Hepatic stellate cell (primary cell): ENCODE measurements around the gene DIP2C.
"Not testable (repeated sequence)": the region's sequence is repeated elsewhere in the genome, so short reads cannot be mapped to it uniquely, and the experiment has no call there.

Source experiments
- DNase-seq: peaks from one replicate; pipeline ENCODE4 v3.0.0; 2011; ENCODE audit warnings: low spot score

Gene DIP2C

DNA sequence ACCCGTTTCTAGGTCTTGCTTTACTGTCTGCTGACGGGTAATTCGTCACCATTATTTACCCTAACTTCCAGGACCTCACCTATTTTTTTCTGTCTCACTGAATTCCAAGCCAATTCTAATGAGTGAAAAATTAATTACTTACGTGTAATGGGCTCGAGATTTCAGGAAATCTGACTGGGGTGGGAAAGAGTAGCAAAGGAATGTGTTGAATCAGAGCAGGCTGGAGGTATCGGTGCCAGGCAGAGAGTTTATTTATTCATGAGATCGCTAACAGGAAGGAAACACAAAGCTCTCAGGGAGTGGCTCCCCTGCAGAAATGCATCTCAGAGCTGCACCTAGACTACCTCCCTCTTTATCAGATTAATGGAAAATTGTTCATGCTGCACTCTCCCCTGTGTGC lies 4.0 kb upstream of the DIP2C start:
- DNase-seq = no peak

DNA sequence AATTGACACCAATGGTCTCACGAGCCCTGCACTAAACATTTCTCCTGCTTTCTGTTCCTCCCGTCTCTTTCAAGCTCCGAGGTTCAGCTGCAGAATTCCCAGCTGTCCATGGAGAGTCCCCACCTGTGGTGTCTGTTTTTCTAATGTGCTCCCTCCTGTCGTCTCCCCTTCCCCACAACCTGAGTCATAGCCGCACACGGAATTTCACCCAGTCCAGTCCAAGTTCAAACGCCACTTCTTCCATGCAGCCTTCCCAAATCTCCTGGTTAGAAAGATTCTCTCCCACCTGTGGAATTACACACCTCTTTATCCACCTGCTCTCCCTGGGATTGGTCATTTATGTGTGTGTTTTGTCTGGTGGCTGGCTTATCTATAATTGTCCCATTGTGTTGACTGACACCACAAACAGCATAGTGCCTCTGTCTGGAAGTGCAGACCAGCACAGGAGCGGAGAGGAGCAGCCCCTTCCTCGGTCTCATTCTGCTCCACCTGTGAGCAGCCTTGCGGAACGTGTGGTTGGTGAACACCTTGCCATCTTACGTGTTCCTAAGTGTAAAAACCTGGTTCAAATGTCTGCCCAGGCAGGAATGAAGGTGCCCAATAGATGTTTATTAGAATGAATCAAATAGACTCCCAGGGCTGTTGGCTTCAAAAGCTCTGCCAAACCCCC lies 3.3 kb upstream of the DIP2C start:
- DNase-seq = no peak

DNA sequence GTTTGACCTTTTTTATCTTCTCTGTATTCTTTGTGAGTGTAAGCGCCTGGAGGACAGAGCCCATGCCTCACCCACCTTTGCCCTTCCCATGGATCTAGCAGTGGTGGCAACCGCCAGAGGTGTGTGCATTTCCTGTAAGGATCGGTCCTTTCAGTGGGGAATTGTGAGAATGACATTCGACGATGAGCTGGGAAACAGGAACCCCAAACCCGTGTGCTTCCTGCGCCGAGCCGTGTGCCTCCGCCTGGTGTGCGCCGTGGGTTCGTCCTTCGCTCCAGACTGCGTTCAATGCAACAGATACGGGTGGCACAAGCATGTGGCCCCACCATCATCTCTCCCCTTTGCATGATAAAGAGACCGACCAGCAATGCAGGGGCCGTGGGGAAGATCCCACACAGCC lies 1.7 kb upstream of the DIP2C start:
- DNase-seq = no peak

DNA sequence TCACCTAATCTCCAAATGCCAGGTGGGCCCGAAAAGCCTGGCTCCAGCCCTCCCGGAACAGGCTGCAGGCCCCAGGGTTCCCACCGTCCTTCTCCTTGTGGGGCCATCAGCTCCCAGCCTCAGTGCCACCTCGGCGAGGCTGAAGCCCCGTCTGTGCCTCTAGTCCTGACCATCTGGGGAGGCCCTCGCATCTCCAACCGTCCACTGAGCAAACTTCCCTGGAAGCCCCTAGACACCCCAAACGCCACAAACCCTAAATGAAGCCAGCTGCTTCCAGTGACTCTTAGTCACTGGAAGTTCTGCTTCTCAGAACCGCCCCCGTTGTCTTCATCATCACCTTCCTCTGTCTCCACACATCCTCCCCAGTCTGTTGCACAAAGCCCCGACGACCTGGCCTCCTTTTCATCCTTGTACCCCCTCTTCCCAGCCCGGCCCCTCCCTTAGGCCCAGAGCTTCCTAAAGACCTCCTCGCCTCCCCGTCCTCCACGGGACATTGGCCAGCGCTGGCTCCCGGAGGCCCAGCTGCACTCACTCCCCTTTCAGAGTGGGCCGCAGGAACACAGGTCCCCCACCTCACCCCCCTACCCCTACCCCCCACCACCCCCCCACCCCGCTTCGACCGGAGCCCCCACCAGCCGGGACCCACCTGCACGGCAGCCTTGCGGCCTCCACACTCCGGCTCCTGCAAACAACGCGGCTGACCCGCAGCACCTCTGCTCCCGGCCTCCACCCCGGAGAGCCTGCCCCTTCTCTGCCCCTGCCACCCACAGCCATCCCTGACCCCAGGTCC lies 1.1 kb upstream of the DIP2C start:
- no peak for DNase-seq

DNA sequence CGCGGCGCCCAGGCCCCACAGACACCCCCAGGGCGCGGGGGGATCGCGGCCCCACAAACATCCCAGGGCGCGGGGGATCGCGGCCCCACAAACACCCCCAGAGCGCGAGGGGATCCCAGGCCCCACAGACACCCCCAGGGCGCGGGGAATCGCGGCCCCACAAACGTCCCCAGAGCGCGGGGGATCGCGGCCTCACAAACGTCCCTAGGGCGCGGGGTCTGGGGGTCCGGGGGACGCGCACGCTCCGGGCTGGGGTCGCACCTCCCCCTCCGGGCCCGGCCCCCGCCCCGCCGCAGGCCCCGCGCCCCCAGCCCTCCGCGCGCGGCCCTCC lies 382 bp downstream of the DIP2C start:
- no peak for DNase-seq

DNA sequence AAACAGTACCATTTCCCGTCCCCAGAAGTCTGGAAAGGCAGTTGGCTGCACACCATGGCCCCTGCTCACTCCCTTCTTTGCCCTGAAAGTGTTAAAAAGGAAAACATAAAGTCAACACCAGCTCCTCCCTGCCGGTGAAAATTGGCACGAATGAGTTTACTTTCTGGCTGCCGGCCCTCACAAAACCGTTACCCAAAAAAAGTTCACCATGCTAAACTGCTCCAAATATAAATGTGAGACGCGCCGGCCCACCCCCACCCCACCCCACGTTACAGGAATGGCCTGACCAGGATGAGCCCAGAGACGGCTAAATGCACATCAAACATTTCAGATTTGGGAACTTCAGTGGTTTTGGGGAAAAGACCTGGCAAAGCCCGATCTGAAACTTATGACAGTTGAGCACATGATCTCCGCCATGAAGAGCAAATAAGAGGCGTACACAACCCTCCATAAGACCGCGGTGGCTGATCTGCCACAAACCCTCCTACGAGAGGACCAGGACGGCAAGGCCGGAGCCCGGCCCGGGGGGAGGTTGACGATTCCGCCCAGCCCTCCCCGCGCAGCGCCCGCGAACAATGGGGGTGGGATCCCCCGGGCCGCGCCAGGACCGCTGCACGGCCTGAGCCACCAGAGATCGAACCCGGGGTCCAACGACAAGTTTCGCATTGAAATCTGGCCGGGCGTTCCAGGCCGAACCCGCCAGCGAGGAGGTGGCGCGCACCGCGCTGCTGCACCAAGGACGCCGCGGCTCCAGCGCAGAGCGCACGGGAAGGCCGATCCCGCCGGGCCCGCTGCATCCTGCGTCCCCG lies 952 bp downstream of the DIP2C start:
- DNase-seq = peak; percentile 64

DNA sequence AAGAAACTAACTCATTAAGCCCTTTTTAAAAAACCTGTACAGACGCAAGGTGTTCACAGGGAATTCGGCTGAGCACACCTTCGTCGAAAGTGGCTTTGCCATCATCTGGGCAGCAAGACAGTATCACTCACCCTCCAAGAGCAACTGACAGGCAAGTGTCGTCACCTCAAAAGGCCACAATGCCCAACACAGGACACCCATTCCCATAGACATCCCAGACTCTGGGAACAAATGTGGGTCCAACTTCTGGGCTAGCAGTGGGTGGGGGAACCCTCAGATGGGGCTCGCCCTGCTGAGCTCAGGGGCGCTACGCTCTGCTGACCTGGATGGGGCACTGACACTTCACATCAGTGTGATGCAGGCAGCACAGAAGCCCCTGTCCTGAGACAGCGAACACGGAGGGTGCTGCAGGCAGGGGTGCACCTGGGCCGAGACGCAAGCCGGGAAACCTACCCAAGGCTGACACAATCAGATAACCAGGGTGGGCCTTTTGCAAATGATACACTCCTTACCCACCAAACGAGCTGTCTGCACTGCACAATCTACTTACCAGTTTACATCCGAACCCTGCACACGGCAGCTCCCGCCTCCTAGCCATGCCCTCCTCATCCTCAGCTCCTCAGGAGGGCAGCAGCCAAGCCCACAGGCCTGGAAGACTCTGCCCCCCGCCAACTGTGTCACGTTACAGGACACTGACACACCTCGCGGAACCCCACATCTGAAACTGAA lies 1.7 kb downstream of the DIP2C start:
- no peak for DNase-seq

DNA sequence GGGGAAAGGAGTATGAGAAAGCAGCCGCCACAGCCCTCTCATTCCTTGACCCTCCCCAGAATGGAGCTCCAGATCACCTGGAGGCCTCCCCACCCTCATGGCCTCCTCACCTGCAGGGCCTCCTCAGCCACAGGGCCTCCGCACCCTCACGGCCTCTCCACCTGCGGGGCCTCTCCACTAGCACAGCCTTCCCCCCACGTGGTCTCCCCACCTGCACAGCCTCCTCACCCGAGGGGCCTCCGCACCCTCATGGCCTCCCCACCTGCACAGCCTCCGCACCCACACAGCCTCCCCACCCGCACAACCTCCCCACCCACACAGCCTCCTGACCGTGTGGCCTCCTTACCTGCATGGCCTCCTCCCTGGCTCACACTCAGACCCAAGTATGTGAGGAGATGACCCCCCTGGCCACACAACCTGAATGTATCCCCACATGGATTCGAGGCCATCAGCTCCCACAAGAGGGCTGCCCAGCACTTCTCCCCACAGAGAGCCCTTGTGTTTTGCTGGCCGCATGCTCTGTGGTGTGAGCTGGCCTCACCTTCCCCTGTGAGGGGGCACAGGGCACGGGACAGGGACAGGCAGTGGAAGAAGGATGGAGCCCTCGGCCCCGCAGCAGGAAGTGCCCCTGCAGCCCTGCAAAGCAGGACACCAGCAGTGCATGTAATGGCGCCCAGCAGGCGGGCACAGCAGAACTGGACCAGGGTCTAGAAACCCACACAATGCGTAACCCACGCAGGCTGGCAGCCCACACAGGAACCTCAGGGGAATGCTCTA lies 3.1 kb downstream of the DIP2C start:
- no peak for DNase-seq

DNA sequence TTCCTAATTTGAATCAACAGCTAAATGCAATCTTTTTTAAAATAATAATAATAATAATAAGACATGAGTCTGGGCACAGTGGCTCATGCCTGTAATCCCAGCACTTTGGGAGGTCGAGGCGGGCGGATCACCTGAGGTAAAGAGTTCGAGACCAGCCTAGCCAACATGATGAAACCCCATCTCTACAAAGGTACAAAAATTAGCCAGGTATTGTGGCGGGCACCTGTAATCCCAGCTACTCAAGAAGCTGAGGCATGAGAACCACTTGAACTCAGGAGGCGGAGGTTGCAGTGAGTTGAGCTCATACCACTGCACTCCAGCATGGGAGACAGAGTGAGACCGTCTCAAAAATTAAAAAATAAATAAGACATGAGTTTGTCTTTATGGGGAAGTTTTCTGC lies 3.9 kb downstream of the DIP2C start:
- no peak for DNase-seq

DNA sequence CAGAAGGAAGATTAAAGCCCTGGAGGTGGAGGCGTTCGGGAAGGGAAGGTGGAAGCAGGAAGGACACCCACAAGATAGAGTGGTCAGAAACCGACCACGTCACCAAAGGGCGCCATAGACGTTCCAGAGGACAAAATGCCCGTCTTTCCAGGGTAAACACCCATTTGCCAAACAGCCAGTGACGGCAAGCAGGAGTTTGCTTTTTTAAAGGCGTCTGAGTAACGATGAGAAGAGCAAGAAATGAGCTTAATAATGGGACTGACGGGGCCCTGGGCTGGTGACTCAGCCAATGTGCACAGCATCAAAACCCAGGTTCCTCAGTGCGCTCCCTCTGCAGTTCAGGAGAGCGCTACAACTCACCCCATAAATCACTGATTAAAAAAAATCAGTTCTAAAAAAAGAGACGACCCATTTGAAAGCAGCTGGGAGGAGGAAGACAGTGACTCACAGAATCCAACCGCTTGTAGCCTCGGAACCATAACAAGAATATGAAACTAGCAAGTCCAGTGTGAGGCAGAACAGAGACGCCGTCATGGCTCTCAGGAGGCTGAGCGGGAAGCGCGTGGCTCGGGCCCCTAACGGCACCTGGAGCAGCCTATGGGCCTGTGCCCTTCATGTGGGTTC lies 5.9 kb downstream of the DIP2C start:
- DNase-seq = peak; percentile 70

DNA sequence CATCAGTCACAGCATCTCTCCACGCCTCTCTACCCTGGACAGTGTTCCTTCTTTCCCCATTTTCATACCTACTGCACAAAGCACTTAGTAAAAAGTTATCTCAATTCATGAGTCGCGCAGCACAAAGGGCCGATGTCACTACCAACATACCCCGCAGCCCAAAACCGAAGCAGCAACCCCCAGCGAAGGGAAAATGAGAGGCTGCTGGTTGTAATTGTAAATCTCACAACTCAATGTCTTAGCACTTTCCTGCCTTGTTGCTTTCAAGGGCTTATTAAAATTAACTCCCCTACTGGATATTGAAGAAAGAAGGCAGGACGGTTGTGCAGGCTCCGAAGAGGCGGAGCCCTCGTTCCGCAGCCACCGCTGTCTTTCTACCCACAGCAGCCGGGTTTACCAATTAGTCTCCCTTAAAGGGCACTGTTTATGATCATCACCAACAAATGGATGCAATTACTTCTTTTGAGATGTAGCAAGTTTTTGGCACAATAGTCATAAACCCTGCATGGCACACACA lies 6.5 kb downstream of the DIP2C start:
- DNase-seq = no peak

DNA sequence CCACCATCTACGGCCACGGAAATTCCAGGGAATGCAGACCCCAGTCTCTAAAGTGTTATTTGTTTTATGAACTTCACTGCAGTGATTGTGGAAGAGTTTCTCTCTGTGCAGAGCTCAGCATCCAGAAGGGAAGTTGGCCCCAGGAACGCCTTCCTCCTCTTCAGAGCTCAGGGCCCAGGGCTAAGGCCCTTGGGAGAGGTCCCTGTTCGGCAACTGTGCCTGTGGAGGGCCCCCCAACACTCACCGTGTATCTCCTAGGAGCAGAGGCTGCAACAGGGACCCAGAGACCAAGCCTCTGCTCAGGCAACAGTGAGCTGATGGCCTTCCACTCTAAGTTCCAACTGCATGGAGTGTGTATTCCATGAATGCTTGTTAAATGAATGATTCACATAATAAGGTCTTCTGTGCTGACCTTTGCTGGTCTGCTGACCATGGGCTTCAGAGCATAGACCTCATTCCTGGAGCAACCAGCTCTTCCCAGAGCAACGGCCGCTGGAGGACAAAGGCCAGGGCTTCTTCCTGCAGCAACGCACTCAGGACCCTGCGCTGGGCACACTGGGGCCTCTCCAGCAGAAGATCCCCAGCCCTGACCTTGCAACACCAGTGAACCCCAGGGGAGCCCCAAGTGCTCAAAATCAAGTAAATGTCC lies 7.7 kb downstream of the DIP2C start:
- DNase-seq = peak; percentile 63

DNA sequence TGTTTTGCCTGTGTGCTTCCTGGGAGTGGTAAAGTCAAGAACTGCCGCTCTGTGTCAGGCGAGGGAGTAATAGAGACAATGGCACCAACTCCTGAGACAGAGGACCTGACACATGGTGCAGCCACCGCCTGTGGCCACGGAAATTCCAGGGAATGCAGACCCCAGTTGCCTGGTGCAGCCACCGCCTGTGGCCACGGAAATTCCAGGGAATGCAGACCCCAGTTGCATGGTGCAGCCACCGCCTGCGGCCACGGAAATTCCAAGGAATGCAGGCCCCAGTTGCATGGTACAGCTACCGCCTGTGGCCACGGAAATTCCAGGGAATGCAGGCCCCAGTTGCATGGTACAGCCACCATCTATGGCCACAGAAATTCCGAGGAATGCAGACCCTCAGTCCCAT lies 8.7 kb downstream of the DIP2C start:
- no peak for DNase-seq

DNA sequence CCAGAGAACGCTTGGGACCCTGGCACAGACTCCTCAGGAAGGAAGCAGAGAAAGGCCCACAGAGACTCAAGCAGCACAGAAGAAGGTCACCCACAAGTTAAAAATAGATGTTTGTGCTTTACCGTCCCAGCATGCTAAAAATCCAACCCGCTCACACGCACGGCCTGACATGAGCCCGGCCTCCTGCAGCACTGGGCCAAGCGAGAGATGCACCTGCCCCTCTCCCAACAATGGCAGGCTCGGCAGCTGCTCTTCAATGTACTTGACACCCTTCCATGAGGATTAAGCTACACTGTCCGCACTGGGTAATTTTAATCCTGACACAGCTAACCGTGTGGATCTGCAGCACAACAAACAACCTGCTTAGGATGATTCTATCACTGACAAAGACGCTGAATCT lies 9.3 kb downstream of the DIP2C start:
- DNase-seq = no peak

DNA sequence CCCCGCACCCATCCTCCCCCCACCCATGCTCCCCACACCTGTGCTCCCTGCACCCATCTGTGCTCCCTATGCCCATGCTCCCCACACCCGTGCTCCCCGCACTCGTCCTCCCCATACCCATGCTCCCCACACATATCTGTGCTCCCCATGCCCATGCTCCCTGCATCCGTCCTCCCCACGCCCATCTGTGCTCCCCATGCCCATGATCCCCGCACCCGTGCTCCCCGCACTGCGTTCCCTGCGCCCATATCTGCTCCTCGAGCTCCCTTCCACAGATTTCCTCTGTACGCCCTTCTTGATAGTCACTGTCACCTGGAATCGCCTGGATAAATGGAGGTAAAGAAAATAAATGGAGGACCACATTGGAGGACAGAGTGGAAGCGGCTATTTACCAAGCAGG lies 9.9 kb downstream of the DIP2C start:
- no peak for DNase-seq

DNA sequence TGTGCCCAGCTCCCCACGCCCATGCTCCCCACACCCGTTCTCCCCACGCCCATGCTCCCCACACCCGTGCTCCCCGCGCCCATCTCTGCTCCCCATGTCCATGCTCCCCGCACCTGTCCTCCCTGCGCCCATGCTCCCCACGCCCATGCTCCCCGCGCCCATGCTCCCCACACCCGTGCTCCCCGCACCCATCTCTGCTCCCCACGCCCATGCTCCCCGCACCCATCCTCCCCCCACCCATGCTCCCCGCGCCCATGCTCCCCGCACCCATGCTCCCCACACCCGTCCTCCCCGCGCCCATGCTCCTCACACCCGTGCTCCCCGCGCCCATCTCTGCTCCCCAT lies 10.8 kb downstream of the DIP2C start:
- not testable (repeated sequence) for DNase-seq

DNA sequence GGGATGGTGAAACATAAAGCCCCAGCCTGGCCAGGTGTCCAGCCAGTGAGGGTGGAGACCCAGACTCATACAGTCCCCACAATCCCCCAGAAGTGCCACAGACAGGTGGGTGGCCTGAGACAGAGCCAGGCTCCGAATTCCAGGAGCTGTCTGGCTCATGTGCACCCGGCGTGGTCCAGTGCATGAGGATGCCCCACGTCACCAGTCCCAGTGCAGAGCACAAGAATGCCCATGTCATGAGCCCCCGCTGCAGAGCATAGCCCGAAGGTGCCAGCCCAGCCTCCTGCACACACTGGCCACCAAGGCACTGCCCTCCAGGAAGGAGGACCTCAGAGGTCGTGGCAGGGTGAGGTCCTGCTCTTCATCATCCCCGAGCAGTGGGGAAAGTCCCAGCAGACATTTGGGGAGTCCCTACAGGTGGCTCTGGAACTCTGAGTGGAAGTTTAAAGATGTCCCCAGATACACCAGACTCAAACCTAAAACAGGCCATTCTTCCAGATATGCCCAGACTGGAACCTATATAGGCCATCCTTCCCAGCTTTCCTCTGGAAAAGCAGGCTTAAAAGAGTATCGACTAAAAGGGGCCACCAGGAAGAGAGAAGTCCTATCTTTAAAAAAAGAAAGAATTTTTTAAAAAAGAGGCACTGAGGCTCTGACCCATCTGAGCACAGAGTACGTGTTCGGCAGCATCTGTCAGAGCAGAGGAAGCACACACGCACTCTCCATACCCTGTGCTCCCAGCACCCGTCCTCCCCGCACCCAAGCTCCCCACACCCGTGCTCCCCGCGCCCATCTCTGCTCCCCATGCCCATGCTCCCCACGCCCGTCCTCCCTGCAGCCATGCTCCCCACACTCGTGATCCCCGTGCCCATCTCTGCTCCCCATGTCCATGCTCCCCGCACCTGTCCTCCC lies 11.5 kb downstream of the DIP2C start:
- DNase-seq = no peak

DNA sequence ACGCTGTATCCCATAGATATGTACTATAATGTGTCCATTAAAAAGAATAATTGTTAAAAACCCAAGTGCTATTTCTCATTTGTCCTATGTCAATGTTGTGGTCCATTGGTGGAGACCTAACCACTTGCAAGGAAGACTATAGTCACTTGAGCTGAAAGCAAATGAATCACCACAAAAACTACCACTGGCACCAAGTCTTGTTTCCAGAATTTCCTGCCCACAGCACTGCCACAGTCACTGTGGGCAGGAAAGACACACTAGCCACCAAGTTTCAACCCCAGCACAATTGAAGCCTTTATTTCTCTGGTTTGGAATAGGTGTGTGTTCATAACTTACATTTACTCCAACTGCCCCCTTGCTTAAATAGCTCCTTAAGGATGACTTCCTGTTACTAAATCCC lies 12.4 kb downstream of the DIP2C start:
- DNase-seq = no peak

DNA sequence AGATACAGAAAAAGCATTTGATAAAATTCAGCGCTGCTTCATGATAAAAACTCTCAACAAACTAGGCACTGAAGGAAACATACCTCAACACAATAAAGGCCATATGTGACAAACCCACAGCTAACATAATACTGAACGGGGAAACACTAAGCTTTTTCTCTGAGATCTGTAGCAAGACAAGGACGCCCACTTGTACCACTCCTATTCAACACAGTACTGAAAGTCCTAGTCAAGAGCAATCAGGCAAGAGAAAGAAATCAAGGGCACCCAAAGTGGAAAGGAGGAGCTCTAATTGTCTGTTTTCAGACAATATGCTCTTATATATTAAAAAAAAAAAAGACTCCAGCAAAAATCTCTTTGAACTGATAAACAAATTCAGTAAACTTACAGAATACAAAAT lies 13.3 kb downstream of the DIP2C start:
- no peak for DNase-seq

DNA sequence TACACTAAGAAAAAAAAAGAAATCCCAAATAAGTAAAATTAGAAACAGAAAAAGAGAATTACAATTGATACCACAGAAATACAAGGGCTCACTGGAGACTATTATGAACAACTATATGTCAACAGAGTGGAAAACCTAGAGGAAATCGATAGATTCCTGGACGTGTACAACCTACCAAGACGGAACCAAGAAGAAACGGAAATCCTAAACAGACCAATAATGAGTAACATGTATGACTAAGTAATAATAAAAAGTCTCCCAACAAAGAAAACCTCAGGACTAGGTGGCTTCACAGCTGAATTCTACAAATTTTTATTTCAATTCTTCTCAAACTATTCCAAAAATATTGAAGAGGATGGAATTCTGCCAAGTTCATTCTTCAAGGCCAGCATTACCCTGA lies 13.9 kb downstream of the DIP2C start:
- DNase-seq = no peak
